ENCODE results near the gene PCED1B. TPM values are rescaled to one million over a fixed set of nuclear protein-coding genes. Genes with fewer than 3 reads are reported as not detected.

PCED1B gene
- total and polyA plus RNA-seq, 2 donors from 2014 or later = 2.8 to 9.2 TPM

GRCh38 chr12:47035484-47035883, 43.9 kb upstream of the PCED1B start:
- Histone ChIP-seq H3K27ac (ENCODE audit: low read depth in 2 of 2, low read length in 2 of 2) (no peak overlapping the region), H3K27me3 (ENCODE audit: control insufficient read depth, insufficient read depth, low read length) (no peaks in the 10 kb centered on the region), H3K4me1 (ENCODE audit: control insufficient read depth in 2 of 3, insufficient read depth in 2 of 3, low read depth in 1 of 3, low read length in 3 of 3) (peaks cover 0 to 15% (median 5%) of the 10 kb centered on the region in 3 donors), H3K9ac (ENCODE audit: low read length in 3 of 3) (no peak overlapping the region), H3K9me3 (ENCODE audit: control insufficient read depth in 2 of 3, insufficient read depth in 1 of 3, low read length in 3 of 3) (no peaks in the 10 kb centered on the region), H3K4me3 (ENCODE audit: low read length in 3 of 3) (no peak overlapping the region), H3K36me3 (ENCODE audit: control insufficient read depth in 2 of 3, insufficient read depth in 3 of 3, low read length in 3 of 3) (no peaks in the 10 kb centered on the region)
- intact Hi-C loops (cut with DNase I) = loop anchor here (10.0 kb wide), 2 partner anchors 269 to 649 kb away; no protein-coding TSS in a partner anchor
- peak in 1 of 5 donors; percentile 12 for DNase-seq
- no peak for TF ChIP-seq CTCF (IDR thresholded peaks at IDR 0.05; ENCODE audit: borderline replicate concordance, extremely low read depth, insufficient read depth)
- FAIRE-seq = no peak

GRCh38 chr12:47038270-47038748, 41.1 kb upstream of the PCED1B start:
- TF ChIP-seq CTCF (IDR thresholded peaks at IDR 0.05; ENCODE audit: borderline replicate concordance, extremely low read depth, insufficient read depth) = no peak
- no peak overlapping the region for H3K9ac ChIP-seq (ENCODE audit: low read length in 3 of 3)
- FAIRE-seq = peak; percentile 96
- no peaks in the 10 kb centered on the region for H3K27me3 ChIP-seq (ENCODE audit: control insufficient read depth, insufficient read depth, low read length)
- peak in 2 of 5 donors; percentile 78 to 83 for DNase-seq
- peaks cover 0 to 10% (median under 1%) of the 10 kb centered on the region in 3 donors for H3K4me1 ChIP-seq (ENCODE audit: control insufficient read depth in 2 of 3, insufficient read depth in 2 of 3, low read depth in 1 of 3, low read length in 3 of 3)
- no peaks in the 10 kb centered on the region for H3K9me3 ChIP-seq (ENCODE audit: control insufficient read depth in 2 of 3, insufficient read depth in 1 of 3, low read length in 3 of 3)
- intact Hi-C loops (cut with DNase I) = loop anchor here (10.0 kb wide), 2 partner anchors 266 to 646 kb away; no protein-coding TSS in a partner anchor
- no peak overlapping the region for H3K4me3 ChIP-seq (ENCODE audit: low read length in 3 of 3)
- no peaks in the 10 kb centered on the region for H3K36me3 ChIP-seq (ENCODE audit: control insufficient read depth in 2 of 3, insufficient read depth in 3 of 3, low read length in 3 of 3)
- peak overlapping the region in 1 of 2 donors; percentile 32 for H3K27ac ChIP-seq (ENCODE audit: low read depth in 2 of 2, low read length in 2 of 2)

DNA sequence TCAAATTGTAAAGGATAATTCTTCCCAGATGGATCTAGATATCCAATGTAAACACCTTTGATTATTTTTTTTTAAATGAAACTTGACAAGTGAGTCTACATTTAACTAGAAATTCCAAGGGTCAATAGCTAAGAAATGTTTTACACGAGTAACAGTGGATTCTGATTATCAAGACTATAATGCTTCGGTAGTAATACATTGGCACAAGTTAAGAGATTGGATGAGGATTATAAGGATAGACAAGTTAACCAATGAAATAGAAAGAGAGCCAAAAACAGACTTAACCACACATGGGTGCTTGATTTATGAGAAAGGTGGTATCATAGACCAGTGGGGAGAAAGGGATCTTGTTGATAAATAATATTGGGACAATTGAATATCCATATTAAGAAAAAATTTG, 40.3 kb upstream of the PCED1B start:
- H3K36me3 ChIP-seq (ENCODE audit: control insufficient read depth in 2 of 3, insufficient read depth in 3 of 3, low read length in 3 of 3) = no peaks in the 10 kb centered on the region
- H3K4me3 ChIP-seq (ENCODE audit: low read length in 3 of 3) = no peak overlapping the region
- no peak for DNase-seq
- no peak for FAIRE-seq
- no peaks in the 10 kb centered on the region for H3K9me3 ChIP-seq (ENCODE audit: control insufficient read depth in 2 of 3, insufficient read depth in 1 of 3, low read length in 3 of 3)
- TF ChIP-seq CTCF (IDR thresholded peaks at IDR 0.05; ENCODE audit: borderline replicate concordance, extremely low read depth, insufficient read depth) = no peak
- H3K27me3 ChIP-seq (ENCODE audit: control insufficient read depth, insufficient read depth, low read length) = no peaks in the 10 kb centered on the region
- no peak overlapping the region for H3K9ac ChIP-seq (ENCODE audit: low read length in 3 of 3)
- H3K27ac ChIP-seq (ENCODE audit: low read depth in 2 of 2, low read length in 2 of 2) = no peak overlapping the region
- H3K4me1 ChIP-seq (ENCODE audit: control insufficient read depth in 2 of 3, insufficient read depth in 2 of 3, low read depth in 1 of 3, low read length in 3 of 3) = peaks cover 0 to 10% (median 0%) of the 10 kb centered on the region in 3 donors
- intact Hi-C loops (cut with DNase I) = loop anchor here (10.0 kb wide), 2 partner anchors 266 to 646 kb away; no protein-coding TSS in a partner anchor
